ENCODE results near the gene TRIM54.

DNA sequence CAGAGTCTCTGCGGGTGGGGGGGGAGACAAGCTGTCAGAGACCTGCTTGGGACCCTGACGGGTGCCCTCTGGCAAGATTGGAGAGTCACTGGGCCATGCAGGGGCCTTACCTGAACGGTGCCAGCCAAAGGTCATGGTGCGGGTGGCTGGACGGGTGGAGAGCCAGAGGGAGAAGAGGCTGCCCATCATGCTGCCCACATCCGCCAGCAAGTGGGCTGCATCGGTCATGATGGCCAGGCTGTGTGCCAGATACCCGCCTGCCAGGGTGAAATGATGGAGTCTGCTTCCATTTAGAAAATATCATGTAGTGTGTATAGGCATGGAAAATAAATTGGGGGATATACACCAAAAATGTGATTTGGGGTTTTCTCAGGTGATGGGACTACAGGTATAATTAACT, 24.2 kb upstream of the TRIM54 start:
- TF ChIP-seq, protein P1, sequence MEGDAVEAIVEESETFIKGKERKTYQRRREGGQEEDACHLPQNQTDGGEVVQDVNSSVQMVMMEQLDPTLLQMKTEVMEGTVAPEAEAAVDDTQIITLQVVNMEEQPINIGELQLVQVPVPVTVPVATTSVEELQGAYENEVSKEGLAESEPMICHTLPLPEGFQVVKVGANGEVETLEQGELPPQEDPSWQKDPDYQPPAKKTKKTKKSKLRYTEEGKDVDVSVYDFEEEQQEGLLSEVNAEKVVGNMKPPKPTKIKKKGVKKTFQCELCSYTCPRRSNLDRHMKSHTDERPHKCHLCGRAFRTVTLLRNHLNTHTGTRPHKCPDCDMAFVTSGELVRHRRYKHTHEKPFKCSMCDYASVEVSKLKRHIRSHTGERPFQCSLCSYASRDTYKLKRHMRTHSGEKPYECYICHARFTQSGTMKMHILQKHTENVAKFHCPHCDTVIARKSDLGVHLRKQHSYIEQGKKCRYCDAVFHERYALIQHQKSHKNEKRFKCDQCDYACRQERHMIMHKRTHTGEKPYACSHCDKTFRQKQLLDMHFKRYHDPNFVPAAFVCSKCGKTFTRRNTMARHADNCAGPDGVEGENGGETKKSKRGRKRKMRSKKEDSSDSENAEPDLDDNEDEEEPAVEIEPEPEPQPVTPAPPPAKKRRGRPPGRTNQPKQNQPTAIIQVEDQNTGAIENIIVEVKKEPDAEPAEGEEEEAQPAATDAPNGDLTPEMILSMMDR (IDR thresholded peaks at IDR 0.05 in 4 of 5, conservative IDR thresholded peaks at IDR 0.05 in 1 of 5) = no peak
- no peak for TF ChIP-seq POLR2A (IDR thresholded peaks at IDR 0.05)
